HEK293 (cell line): ENCODE data around the gene CCDC78.

Experiments
- GFI1B ChIP-seq: fragments of 450-650 bp; formaldehyde crosslinking; IDR thresholded peaks from 2 replicates; pipeline ENCODE4 v1.5.1; 2016; ENCODE audit warnings: missing biosample characterization, missing genetic modification characterization
- KLF10 ChIP-seq: fragments of 450-650 bp; IDR thresholded peaks from 2 replicates; pipeline ENCODE4 v1.5.1; 2018; ENCODE audit warnings: missing biosample characterization, mild to moderate bottlenecking, missing genetic modification characterization
- KLF16 ChIP-seq: fragments of 450-650 bp; formaldehyde crosslinking; IDR thresholded peaks from 2 replicates; pipeline ENCODE4 v1.5.1; 2017; ENCODE audit warnings: missing biosample characterization, missing genetic modification characterization
- KLF8 ChIP-seq: fragments of 450-650 bp; formaldehyde crosslinking; IDR thresholded peaks from 2 replicates; pipeline ENCODE4 v1.5.1; 2016; ENCODE audit warnings: missing biosample characterization, missing genetic modification characterization
- OVOL3 ChIP-seq: fragments of 450-650 bp; formaldehyde crosslinking; IDR thresholded peaks from 2 replicates; pipeline ENCODE4 v1.5.1; 2016; ENCODE audit warnings: missing biosample characterization, missing genetic modification characterization
- SCRT2 ChIP-seq: fragments of 450-650 bp; formaldehyde crosslinking; IDR thresholded peaks from 2 replicates; pipeline ENCODE4 v1.5.1; 2016; ENCODE audit warnings: missing biosample characterization, missing genetic modification characterization
- SP3 ChIP-seq: fragments of 450-650 bp; formaldehyde crosslinking; IDR thresholded peaks from 2 replicates; pipeline ENCODE4 v1.5.1; 2016; ENCODE audit warnings: missing biosample characterization, missing genetic modification characterization
- YY2 ChIP-seq: fragments of 450-650 bp; formaldehyde crosslinking; IDR thresholded peaks from 2 replicates; pipeline ENCODE4 v1.5.1; 2016; ENCODE audit warnings: missing biosample characterization, missing genetic modification characterization
- ZBTB48 ChIP-seq: fragments of 450-650 bp; formaldehyde crosslinking; IDR thresholded peaks from 2 replicates; pipeline ENCODE4 v1.5.1; 2016; ENCODE audit warnings: missing biosample characterization, missing genetic modification characterization
- ZFP69B ChIP-seq: fragments of 450-650 bp; formaldehyde crosslinking; IDR thresholded peaks from 2 replicates; pipeline ENCODE4 v1.5.1; 2016; ENCODE audit warnings: missing biosample characterization, missing genetic modification characterization
- ZNF121 ChIP-seq: fragments of 450-650 bp; formaldehyde crosslinking; IDR thresholded peaks from 2 replicates; pipeline ENCODE4 v1.5.1; 2016; ENCODE audit warnings: missing biosample characterization, missing genetic modification characterization
- ZNF138 ChIP-seq: fragments of 450-650 bp; formaldehyde crosslinking; IDR thresholded peaks from 2 replicates; pipeline ENCODE4 v1.5.1; 2016; ENCODE audit warnings: missing biosample characterization, missing genetic modification characterization, borderline replicate concordance
- ZNF16 ChIP-seq: fragments of 450-650 bp; formaldehyde crosslinking; IDR thresholded peaks from 2 replicates; pipeline ENCODE4 v1.5.1; 2016; ENCODE audit warnings: low read depth, missing biosample characterization, missing genetic modification characterization
- ZNF184 ChIP-seq: fragments of 450-650 bp; IDR thresholded peaks from 2 replicates; pipeline ENCODE4 v1.5.1; 2018; ENCODE audit warnings: missing biosample characterization, mild to moderate bottlenecking, missing genetic modification characterization
- ZNF19 ChIP-seq: fragments of 450-650 bp; formaldehyde crosslinking; IDR thresholded peaks from 2 replicates; pipeline ENCODE4; 2016; ENCODE audit warnings: missing biosample characterization, missing genetic modification characterization, low read depth
- ZNF2 ChIP-seq: fragments of 450-650 bp; formaldehyde crosslinking; IDR thresholded peaks from 2 replicates; pipeline ENCODE4 v1.5.1; 2016; ENCODE audit warnings: missing biosample characterization, missing genetic modification characterization
- ZNF223 ChIP-seq: fragments of 450-650 bp; formaldehyde crosslinking; IDR thresholded peaks from 2 replicates; pipeline ENCODE4 v1.5.1; 2016; ENCODE audit warnings: missing biosample characterization, missing genetic modification characterization
- ZNF354C ChIP-seq: fragments of 450-650 bp; formaldehyde crosslinking; IDR thresholded peaks from 2 replicates; pipeline ENCODE4 v1.5.1; 2016; ENCODE audit warnings: missing biosample characterization, missing genetic modification characterization, low read depth, borderline replicate concordance
- ZNF366 ChIP-seq: fragments of 450-650 bp; formaldehyde crosslinking; conservative IDR thresholded peaks from 2 replicates; pipeline ENCODE4 v1.5.1; 2016; ENCODE audit warnings: missing biosample characterization, missing genetic modification characterization
- ZNF394 ChIP-seq: fragments of 450-650 bp; formaldehyde crosslinking; IDR thresholded peaks from 2 replicates; pipeline ENCODE4 v1.5.1; 2016; ENCODE audit warnings: missing biosample characterization, missing genetic modification characterization, mild to moderate bottlenecking, moderate library complexity, borderline replicate concordance
- ZNF510 ChIP-seq: fragments of 450-650 bp; formaldehyde crosslinking; IDR thresholded peaks from 2 replicates; pipeline ENCODE4 v1.5.1; 2018; ENCODE audit warnings: mild to moderate bottlenecking, missing genetic modification characterization, missing biosample characterization; ENCODE audit not compliant: insufficient replicate concordance
- ZNF548 ChIP-seq: fragments of 450-650 bp; formaldehyde crosslinking; IDR thresholded peaks from 2 replicates; pipeline ENCODE4 v1.5.1; 2016; ENCODE audit warnings: missing biosample characterization, missing genetic modification characterization
- ZNF561 ChIP-seq: fragments of 450-650 bp; IDR thresholded peaks from 2 replicates; pipeline ENCODE4 v1.5.1; 2018; ENCODE audit warnings: missing biosample characterization, missing genetic modification characterization, borderline replicate concordance
- ZNF600 ChIP-seq: fragments of 450-650 bp; formaldehyde crosslinking; IDR thresholded peaks from 2 replicates; pipeline ENCODE4 v1.5.1; 2016; ENCODE audit warnings: missing biosample characterization, missing genetic modification characterization
- ZNF610 ChIP-seq: fragments of 450-650 bp; formaldehyde crosslinking; IDR thresholded peaks from 2 replicates; pipeline ENCODE4 v1.5.1; 2016; ENCODE audit warnings: missing biosample characterization, missing genetic modification characterization, borderline replicate concordance
- ZNF658 ChIP-seq: fragments of 450-650 bp; formaldehyde crosslinking; IDR thresholded peaks from 2 replicates; pipeline ENCODE4; 2016; ENCODE audit warnings: missing biosample characterization, missing genetic modification characterization
- ZNF670 ChIP-seq: fragments of 450-650 bp; formaldehyde crosslinking; IDR thresholded peaks from 2 replicates; pipeline ENCODE4 v1.5.1; 2016; ENCODE audit warnings: missing biosample characterization, missing genetic modification characterization, low read depth
- ZNF837 ChIP-seq: fragments of 450-650 bp; formaldehyde crosslinking; IDR thresholded peaks from 2 replicates; pipeline ENCODE4 v1.5.1; 2016; ENCODE audit warnings: missing biosample characterization, missing genetic modification characterization
- ZSCAN23 ChIP-seq: fragments of 450-650 bp; formaldehyde crosslinking; IDR thresholded peaks from 2 replicates; pipeline ENCODE4 v1.5.1; 2016; ENCODE audit warnings: missing biosample characterization, missing genetic modification characterization
- TF ChIP-seq, protein P1 (sequence below): fragments of 450-650 bp; formaldehyde crosslinking; IDR thresholded peaks from 2 replicates; pipeline ENCODE4 v1.5.1; 2016; ENCODE audit warnings: missing biosample characterization, missing genetic modification characterization
- TF ChIP-seq, protein P2 (sequence below): fragments of 450-650 bp; formaldehyde crosslinking; IDR thresholded peaks from 2 replicates; pipeline ENCODE4 v1.5.1; 2016; ENCODE audit warnings: missing biosample characterization, missing genetic modification characterization, borderline replicate concordance
- TF ChIP-seq, protein P3 (sequence below): fragments of 450-650 bp; formaldehyde crosslinking; IDR thresholded peaks from 2 replicates; pipeline ENCODE4 v1.5.1; 2016; ENCODE audit warnings: missing biosample characterization, missing genetic modification characterization

CCDC78 gene

DNA sequence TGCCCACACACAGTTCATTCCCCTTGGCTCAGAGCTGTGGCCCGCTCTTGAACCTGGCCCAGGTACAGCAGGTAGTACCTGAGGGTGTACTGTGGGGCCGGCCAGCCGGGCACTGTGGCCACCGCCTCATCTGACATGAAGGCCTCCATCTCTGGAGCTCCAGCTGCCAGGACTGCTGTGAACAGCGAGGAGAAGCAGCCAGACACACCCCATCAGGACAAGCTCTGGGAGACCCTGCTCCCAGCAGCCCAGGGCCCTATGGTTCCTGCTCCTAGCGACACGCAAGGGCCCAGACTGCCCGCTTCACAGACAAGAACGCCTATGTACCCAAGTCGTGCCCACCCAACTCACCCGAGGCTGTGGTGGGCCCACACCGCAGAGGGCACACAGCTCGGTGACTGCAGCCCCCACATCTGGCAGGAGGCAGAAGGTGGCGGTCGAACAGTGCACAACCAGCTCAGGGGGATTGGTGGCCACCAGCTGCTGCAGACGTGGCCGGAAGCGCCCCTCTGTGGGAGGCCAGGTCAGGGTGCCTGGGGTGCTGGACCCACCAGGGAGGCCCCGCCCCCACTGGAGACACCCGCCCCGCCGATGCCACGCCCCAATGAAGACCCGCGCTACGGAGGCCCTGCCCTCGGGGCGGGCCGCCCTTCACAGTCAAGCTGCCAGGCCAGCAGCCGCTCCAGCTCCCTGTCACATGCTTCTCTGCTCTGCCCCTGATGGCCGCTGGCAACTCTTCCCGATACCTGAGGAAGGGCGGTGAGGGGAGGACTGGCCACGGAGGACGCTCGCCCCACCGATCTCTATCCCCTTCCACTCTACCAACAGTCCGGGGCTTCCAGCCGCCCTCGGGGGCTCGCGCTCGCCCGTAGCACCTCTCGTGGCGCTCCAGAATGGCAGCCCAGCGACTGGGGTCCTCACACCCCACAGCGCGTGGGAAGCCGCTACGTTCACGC, 47.1 kb downstream of the CCDC78 start (continued):
- peak; percentile 96 for TF ChIP-seq ZNF610 (tag by site-specific recombination)
- TF ChIP-seq ZFP69B = peak; percentile 99
- TF ChIP-seq ZNF223 (tag by site-specific recombination) = no peak
- TF ChIP-seq, protein P1, sequence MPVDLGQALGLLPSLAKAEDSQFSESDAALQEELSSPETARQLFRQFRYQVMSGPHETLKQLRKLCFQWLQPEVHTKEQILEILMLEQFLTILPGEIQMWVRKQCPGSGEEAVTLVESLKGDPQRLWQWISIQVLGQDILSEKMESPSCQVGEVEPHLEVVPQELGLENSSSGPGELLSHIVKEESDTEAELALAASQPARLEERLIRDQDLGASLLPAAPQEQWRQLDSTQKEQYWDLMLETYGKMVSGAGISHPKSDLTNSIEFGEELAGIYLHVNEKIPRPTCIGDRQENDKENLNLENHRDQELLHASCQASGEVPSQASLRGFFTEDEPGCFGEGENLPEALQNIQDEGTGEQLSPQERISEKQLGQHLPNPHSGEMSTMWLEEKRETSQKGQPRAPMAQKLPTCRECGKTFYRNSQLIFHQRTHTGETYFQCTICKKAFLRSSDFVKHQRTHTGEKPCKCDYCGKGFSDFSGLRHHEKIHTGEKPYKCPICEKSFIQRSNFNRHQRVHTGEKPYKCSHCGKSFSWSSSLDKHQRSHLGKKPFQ (tag by site-specific recombination) = peak; percentile 67; the same call in 1 of the 2 replicates
- no peak for TF ChIP-seq ZNF670
- no peak for TF ChIP-seq ZNF561 (tag by site-specific recombination)
- no peak for TF ChIP-seq ZNF548 (tag by site-specific recombination)
- peak; percentile 53; the same call in 1 of the 2 replicates for TF ChIP-seq OVOL3
- TF ChIP-seq YY2 (tag by site-specific recombination) = no peak; the same call in 1 of the 2 replicates
- TF ChIP-seq ZNF354C (tag by site-specific recombination) = no peak
- TF ChIP-seq ZNF658 (tag by site-specific recombination) = no peak
- TF ChIP-seq ZNF184 (tag by site-specific recombination) = no peak
- peak; percentile 88 for TF ChIP-seq SP3 (tag by site-specific recombination)
- TF ChIP-seq ZNF510 (tag by site-specific recombination) = no peak
- 0 out of 2 replicates have a peak, but pooled peaks have one; percentile 16 for TF ChIP-seq ZNF2 (tag by site-specific recombination)
- peak; percentile 99 for TF ChIP-seq ZNF837 (tag by site-specific recombination)
- no peak for TF ChIP-seq ZSCAN23 (tag by site-specific recombination)
- no peak for TF ChIP-seq ZNF19 (tag by site-specific recombination)
- TF ChIP-seq ZNF600 (tag by site-specific recombination) = peak; percentile 90
- peak; percentile 89 for TF ChIP-seq KLF8
- TF ChIP-seq ZNF16 = no peak
- no peak for TF ChIP-seq ZNF121 (tag by site-specific recombination)
- TF ChIP-seq, protein P2, sequence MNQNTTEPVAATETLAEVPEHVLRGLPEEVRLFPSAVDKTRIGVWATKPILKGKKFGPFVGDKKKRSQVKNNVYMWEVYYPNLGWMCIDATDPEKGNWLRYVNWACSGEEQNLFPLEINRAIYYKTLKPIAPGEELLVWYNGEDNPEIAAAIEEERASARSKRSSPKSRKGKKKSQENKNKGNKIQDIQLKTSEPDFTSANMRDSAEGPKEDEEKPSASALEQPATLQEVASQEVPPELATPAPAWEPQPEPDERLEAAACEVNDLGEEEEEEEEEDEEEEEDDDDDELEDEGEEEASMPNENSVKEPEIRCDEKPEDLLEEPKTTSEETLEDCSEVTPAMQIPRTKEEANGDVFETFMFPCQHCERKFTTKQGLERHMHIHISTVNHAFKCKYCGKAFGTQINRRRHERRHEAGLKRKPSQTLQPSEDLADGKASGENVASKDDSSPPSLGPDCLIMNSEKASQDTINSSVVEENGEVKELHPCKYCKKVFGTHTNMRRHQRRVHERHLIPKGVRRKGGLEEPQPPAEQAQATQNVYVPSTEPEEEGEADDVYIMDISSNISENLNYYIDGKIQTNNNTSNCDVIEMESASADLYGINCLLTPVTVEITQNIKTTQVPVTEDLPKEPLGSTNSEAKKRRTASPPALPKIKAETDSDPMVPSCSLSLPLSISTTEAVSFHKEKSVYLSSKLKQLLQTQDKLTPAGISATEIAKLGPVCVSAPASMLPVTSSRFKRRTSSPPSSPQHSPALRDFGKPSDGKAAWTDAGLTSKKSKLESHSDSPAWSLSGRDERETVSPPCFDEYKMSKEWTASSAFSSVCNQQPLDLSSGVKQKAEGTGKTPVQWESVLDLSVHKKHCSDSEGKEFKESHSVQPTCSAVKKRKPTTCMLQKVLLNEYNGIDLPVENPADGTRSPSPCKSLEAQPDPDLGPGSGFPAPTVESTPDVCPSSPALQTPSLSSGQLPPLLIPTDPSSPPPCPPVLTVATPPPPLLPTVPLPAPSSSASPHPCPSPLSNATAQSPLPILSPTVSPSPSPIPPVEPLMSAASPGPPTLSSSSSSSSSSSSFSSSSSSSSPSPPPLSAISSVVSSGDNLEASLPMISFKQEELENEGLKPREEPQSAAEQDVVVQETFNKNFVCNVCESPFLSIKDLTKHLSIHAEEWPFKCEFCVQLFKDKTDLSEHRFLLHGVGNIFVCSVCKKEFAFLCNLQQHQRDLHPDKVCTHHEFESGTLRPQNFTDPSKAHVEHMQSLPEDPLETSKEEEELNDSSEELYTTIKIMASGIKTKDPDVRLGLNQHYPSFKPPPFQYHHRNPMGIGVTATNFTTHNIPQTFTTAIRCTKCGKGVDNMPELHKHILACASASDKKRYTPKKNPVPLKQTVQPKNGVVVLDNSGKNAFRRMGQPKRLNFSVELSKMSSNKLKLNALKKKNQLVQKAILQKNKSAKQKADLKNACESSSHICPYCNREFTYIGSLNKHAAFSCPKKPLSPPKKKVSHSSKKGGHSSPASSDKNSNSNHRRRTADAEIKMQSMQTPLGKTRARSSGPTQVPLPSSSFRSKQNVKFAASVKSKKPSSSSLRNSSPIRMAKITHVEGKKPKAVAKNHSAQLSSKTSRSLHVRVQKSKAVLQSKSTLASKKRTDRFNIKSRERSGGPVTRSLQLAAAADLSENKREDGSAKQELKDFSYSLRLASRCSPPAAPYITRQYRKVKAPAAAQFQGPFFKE (tag by site-specific recombination) = no peak
- TF ChIP-seq ZNF138 (tag by site-specific recombination) = no peak
- TF ChIP-seq ZBTB48 (tag by site-specific recombination) = no peak
- peak; percentile 79; the same call in 1 of the 2 replicates for TF ChIP-seq KLF16
- TF ChIP-seq SCRT2 = no peak
- no peak for TF ChIP-seq GFI1B (tag by site-specific recombination)
- TF ChIP-seq ZNF394 (tag by site-specific recombination) = peak; percentile 66
- no peak for TF ChIP-seq ZNF366 (tag by site-specific recombination)
- peak; percentile 44; the same call in 1 of the 2 replicates for TF ChIP-seq KLF10 (tag by site-specific recombination)
- TF ChIP-seq, protein P3, sequence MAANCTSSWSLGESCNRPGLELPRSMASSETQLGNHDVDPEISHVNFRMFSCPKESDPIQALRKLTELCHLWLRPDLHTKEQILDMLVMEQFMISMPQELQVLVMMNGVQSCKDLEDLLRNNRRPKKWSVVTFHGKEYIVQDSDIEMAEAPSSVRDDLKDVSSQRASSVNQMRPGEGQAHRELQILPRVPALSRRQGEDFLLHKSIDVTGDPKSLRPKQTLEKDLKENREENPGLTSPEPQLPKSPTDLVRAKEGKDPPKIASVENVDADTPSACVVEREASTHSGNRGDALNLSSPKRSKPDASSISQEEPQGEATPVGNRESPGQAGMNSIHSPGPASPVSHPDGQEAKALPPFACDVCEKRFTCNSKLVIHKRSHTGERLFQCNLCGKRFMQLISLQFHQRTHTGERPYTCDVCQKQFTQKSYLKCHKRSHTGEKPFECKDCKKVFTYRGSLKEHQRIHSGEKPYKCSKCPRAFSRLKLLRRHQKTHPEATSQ (tag by site-specific recombination) = no peak
